DMS79 treated with DMSO at 0.1 percent for 48 hours (cell line): ENCODE results near the gene LPIN1.
"Not testable (repeated sequence)": the region's sequence is repeated elsewhere in the genome, so short reads cannot be mapped to it uniquely, and the experiment has no call there.

Source experiments
- DNase-seq: peaks from one replicate; lab custom pipeline; 2025; lab: John Stamatoyannopoulos, UW

The LPIN1 gene

GRCh38 chr2:11744631-11745394 lies 1.6 kb upstream of the LPIN1 start:
- peak; percentile 85 for DNase-seq

- DNase-seq, result no peak
Observed at GRCh38 chr2:11745613-11746375, 638 bp upstream of the LPIN1 start.

- peak; percentile 64 for DNase-seq
Observed at GRCh38 chr2:11746807-11747459, 501 bp downstream of the LPIN1 start.

- peak; percentile 29 for DNase-seq
Observed at GRCh38 chr2:11748018-11748860, 1.8 kb downstream of the LPIN1 start.

- no peak for DNase-seq
Observed at GRCh38 chr2:11748861-11749645, 2.6 kb downstream of the LPIN1 start.

GRCh38 chr2:11749646-11750349 lies 3.4 kb downstream of the LPIN1 start:
- no peak for DNase-seq

GRCh38 chr2:11750422-11750821 lies 4.0 kb downstream of the LPIN1 start:
- peak; percentile 26 for DNase-seq

- DNase-seq, result peak; percentile 25
Observed at GRCh38 chr2:11750917-11751316, 4.5 kb downstream of the LPIN1 start.

GRCh38 chr2:11752906-11753305 lies 6.5 kb downstream of the LPIN1 start:
- peak; percentile 36 for DNase-seq

GRCh38 chr2:11753452-11753885 lies 7.0 kb downstream of the LPIN1 start:
- DNase-seq, result peak; percentile 86

- DNase-seq, result peak; percentile 86
Observed at GRCh38 chr2:11753886-11754699, 7.7 kb downstream of the LPIN1 start.

- no peak for DNase-seq
Observed at GRCh38 chr2:11754700-11755015, 8.2 kb downstream of the LPIN1 start.

GRCh38 chr2:11757101-11757500 lies 10.7 kb downstream of the LPIN1 start:
- peak; percentile 86 for DNase-seq

- DNase-seq, result no peak
Observed at GRCh38 chr2:11758187-11758586, 11.8 kb downstream of the LPIN1 start.

- DNase-seq, result no peak
Observed at GRCh38 chr2:11758647-11759046, 12.2 kb downstream of the LPIN1 start.

GRCh38 chr2:11759182-11759975 lies 12.9 kb downstream of the LPIN1 start:
- not testable (repeated sequence) for DNase-seq

GRCh38 chr2:11761259-11761658 lies 14.8 kb downstream of the LPIN1 start:
- peak; percentile 77 for DNase-seq

- no peak for DNase-seq
Observed at GRCh38 chr2:11762031-11762430, 15.6 kb downstream of the LPIN1 start.
